NB4 (cell line): ENCODE results near the gene AKR1B15.
"Not testable (repeated sequence)": the region's sequence is repeated elsewhere in the genome, so short reads cannot be mapped to it uniquely, and the experiment has no call there.

ENCODE experiments used
- DNase-seq: peaks from one replicate; pipeline ENCODE4 v3.0.0; 2010; ENCODE audit warnings: low read depth
- H3K4me3 ChIP-seq: one replicate; pipeline ENCODE4 v1.5.1; 2011; ENCODE audit warnings: mild to moderate bottlenecking, low read depth, low read length, moderate library complexity
- MYC ChIP-seq: IDR thresholded peaks from 2 replicates; pipeline ENCODE4 v1.6.1; 2011; ENCODE audit warnings: low read depth, low read length
- POLR2A ChIP-seq: IDR thresholded peaks from 2 replicates; pipeline ENCODE4 v1.6.1; 2011; ENCODE audit warnings: mild to moderate bottlenecking; ENCODE audit not compliant: insufficient read length; ENCODE audit errors: extremely low read depth
- TF ChIP-seq, protein P1 (sequence below): IDR thresholded peaks from one replicate; pipeline ENCODE4 v1.5.1; 2012; ENCODE audit warnings: low read depth, low read length
- TF ChIP-seq, protein P2 (sequence below): IDR thresholded peaks from 2 replicates; pipeline ENCODE4 v1.6.1; 2011; ENCODE audit warnings: low read depth, low read length

The AKR1B15 gene

DNA sequence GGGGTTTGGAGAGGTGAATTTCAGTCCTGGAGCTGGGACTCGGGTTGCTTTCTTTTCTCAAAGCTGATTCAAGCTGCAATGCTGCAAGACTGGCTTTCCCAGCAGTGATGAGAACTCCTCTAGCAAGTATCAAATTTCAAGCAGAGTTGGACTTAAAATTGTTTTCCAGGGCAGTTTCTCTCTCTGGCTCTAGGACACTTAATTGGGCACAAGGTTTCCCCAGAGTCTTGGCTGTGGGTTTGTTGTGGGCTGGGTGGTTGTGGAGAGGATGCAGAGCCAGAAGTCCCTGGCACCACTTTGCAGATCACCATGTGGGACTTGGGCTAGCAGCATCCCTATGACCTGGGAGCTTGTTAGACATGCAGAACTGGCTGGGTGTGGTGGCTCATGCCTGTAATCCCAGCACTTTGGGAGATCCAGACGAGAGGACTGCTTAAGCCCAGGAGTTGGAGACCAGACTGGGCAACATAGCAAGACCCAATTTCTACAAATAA, 16.8 kb downstream of the AKR1B15 start:
- DNase-seq = no peak
- TF ChIP-seq POLR2A (no peak), MYC (no peak)
- TF ChIP-seq, protein P1, sequence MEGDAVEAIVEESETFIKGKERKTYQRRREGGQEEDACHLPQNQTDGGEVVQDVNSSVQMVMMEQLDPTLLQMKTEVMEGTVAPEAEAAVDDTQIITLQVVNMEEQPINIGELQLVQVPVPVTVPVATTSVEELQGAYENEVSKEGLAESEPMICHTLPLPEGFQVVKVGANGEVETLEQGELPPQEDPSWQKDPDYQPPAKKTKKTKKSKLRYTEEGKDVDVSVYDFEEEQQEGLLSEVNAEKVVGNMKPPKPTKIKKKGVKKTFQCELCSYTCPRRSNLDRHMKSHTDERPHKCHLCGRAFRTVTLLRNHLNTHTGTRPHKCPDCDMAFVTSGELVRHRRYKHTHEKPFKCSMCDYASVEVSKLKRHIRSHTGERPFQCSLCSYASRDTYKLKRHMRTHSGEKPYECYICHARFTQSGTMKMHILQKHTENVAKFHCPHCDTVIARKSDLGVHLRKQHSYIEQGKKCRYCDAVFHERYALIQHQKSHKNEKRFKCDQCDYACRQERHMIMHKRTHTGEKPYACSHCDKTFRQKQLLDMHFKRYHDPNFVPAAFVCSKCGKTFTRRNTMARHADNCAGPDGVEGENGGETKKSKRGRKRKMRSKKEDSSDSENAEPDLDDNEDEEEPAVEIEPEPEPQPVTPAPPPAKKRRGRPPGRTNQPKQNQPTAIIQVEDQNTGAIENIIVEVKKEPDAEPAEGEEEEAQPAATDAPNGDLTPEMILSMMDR = no peak
- TF ChIP-seq, protein P2, sequence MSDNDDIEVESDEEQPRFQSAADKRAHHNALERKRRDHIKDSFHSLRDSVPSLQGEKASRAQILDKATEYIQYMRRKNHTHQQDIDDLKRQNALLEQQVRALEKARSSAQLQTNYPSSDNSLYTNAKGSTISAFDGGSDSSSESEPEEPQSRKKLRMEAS = no peak
- no peak overlapping the region for H3K4me3 ChIP-seq

DNA sequence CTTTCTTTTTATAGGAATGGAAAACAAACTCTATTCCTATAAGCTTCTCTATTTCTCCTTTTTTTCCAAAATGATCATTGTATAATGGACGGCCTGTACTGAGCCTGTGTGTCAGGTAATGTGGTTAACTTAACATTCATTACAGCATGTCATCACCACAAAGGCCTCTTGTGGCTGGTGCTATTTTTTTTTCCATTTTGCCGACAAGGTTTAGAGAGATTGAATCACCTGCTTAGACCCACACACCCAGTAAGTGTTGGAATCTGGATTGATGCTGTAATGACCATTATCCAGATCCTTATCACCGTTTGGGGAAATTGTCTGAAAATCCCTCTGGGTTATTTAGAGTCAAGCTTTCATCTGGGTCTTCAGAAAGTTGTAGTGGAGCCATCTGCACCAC, 18.5 kb downstream of the AKR1B15 start:
- TF ChIP-seq, protein P1 = no peak
- TF ChIP-seq, protein P2 = no peak
- no peak for TF ChIP-seq POLR2A
- TF ChIP-seq MYC = no peak
- no peak overlapping the region for H3K4me3 ChIP-seq
- DNase-seq = no peak

DNA sequence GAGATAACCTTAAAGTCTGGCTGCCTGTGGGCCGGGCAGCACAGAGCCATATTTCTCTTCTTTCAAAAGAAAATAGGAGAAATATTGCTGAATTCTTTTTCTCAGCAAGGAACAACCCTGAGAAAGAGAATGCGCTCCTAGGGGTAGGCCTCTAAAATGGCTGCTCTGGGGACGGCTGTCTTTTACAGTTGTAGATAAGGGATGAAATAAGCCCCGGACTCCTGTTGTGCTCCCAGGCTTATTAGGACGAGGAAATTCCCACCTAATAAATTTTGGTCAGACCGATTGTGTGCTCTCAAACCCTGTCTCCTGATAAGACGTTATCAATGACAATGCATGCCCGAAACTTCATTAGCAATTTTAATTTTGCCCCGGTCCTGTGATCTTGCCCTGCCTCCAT, 21.1 kb downstream of the AKR1B15 start:
- H3K4me3 ChIP-seq, DNase-seq: not testable (repeated sequence)

DNA sequence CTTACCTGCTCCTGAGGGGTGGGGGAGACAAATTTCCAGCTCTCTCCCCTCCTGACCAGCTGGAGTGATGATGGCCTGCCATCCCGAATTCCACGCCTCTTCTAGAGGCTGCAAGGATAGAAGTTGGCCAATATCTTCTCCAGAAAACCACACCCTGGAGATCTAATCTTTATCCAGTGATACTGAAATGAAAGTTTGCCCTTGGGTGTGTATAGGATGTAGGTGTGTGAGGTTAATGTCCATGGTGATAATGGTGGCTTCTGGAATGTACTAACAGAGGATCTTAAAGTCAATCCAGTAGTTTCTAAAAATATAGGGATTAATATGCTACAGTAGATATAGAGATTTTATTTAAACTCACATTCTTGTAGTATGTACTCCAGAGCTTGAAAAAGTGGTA, 22.2 kb downstream of the AKR1B15 start:
- TF ChIP-seq, protein P1 = no peak
- no peak for TF ChIP-seq MYC
- no peak for TF ChIP-seq POLR2A
- TF ChIP-seq, protein P2 = no peak
- no peak overlapping the region for H3K4me3 ChIP-seq
- no peak for DNase-seq

DNA sequence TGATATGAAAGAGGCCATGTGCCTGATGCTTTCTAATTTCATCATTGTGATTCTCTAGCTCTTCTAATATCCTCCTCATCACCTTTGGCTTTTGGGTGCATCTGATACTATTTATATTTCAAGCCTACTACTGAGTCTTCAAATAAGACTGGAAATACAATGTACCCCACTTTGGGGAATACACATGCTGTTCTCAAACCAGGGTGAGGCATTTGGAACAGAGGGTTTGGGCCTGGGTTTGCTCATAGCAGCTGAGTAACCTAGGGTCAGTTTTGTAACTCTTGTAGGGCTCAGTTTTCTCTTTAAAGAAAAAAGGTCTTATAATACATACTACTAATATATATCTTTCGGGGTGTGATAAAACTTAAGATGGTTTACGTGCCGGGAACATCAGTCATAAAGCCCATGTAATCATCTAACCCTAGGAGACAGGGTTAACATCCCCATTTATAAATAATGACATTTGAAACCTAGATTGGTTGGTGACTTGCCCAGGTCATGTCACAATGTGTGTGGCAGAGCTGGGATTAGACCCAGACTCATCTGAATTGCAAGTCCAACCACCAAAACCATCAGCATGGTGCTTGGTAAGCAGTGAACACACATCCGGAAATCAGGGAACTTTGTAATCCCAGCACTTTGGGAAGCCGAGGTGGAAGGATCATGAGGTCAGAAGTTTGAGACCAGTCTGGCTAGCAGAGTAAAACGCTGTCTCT, 23.0 kb downstream of the AKR1B15 start:
- TF ChIP-seq, protein P2 = no peak
- TF ChIP-seq, protein P1 = no peak
- no peak for TF ChIP-seq MYC
- TF ChIP-seq POLR2A = no peak
- H3K4me3 ChIP-seq = no peak overlapping the region
- DNase-seq = no peak

DNA sequence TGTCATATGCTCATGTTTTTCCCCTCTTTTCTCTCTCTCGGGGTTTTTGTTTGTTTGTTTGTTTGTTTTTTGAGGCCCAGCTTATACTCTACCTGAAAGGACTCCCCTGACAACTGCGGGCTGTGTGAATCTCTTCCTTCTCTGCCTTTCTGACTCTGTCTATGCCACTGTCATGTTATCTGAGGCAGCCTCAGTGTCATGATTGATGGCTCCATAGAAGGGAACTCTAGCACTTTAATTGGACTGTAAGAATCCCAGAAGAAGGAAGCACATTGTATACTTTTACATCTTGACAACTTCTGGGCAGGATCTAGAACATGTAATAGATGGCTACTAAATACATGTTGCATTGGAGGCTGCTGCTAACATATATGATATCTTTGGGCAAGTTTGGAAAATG, 25.4 kb downstream of the AKR1B15 start:
- no peak for DNase-seq
- TF ChIP-seq, protein P1 = no peak
- TF ChIP-seq MYC (no peak), POLR2A (no peak)
- TF ChIP-seq, protein P2 = no peak
- H3K4me3 ChIP-seq = no peak overlapping the region
